Omental fat pad (tissue), 4 donors: ENCODE measurements around the gene UBE2E3. TPM values are rescaled to one million over a fixed set of nuclear protein-coding genes. Genes with fewer than 3 reads are reported as not detected.
A peak's percentile ranks its signal among the peaks of the same experiment; 100 is the strongest.
"Not testable (repeated sequence)": the region's sequence is repeated elsewhere in the genome, so short reads cannot be mapped to it uniquely, and the experiment has no call there.

Experiments used
- ATAC-seq: fragments of 150-250 bp; one replicate; pipeline ENCODE4 v1.9.1; 2016; ENCODE audit warnings: mild to moderate bottlenecking, moderate library complexity; ENCODE audit not compliant: low FRiP score
- DNase-seq: peaks from one replicate; pipeline ENCODE4 v3.0.0-alpha.2; 2019; ENCODE audit warnings: low spot score
- CTCF ChIP-seq, 3 donors: fragments of 450-650 bp; IDR thresholded peaks; one replicate each; pipeline ENCODE4 v1.5.1; 2016 to 2017; ENCODE audit warnings: antibody characterized with exemption in 3 of 3, mild to moderate bottlenecking in 3 of 3, moderate library complexity in 2 of 3
- total RNA-seq, 4 donors: library from RNA; depleted of rRNA; stranded (reverse); fragments of >200 nt; gene quantifications; one replicate each; pipeline ENCODE4 v1.1.0, GENCODE V29; 2016

The UBE2E3 gene
- 10 to 100 TPM; 46.4 to 63.7 (median 55.7) TPM for total RNA-seq

GRCh38 chr2:180980106-180980942, at the start of gene UBE2E3:
Gene UBE2E3 (plus strand): TSS chr2:180980605. CDS start chr2:180982043, 1,438 bp downstream.
- DNase-seq (peak; percentile 49), ATAC-seq (peak; percentile 89)
- peak in 2 of 3 donors; percentile 28 to 56 for TF ChIP-seq CTCF (IDR thresholded peaks at IDR 0.05)

GRCh38 chr2:180931841-180932240, 48.6 kb upstream of the UBE2E3 start:
- ATAC-seq = no peak
- no peak for DNase-seq
- TF ChIP-seq CTCF (IDR thresholded peaks at IDR 0.05) = no peak

- no peak for TF ChIP-seq CTCF (IDR thresholded peaks at IDR 0.05)
- no peak for ATAC-seq
- DNase-seq = no peak
These were observed 47.1 kb upstream of the UBE2E3 start for GRCh38 chr2:180933332-180933731.

- no peak for DNase-seq
- TF ChIP-seq CTCF (IDR thresholded peaks at IDR 0.05) = no peak
- no peak for ATAC-seq
These were observed 45.5 kb upstream of the UBE2E3 start for GRCh38 chr2:180934911-180935310.

GRCh38 chr2:180937480-180937879, 42.9 kb upstream of the UBE2E3 start:
- DNase-seq, ATAC-seq: not testable (repeated sequence)

- DNase-seq = no peak
- no peak for TF ChIP-seq CTCF (IDR thresholded peaks at IDR 0.05)
- no peak for ATAC-seq
These were observed 42.0 kb upstream of the UBE2E3 start for GRCh38 chr2:180938451-180938850.

GRCh38 chr2:180943275-180943674, 37.1 kb upstream of the UBE2E3 start:
- ATAC-seq (no peak), DNase-seq (no peak)
- TF ChIP-seq CTCF (IDR thresholded peaks at IDR 0.05) = no peak
